Germinal center (tissue), 1 donor: ENCODE results near the gene HHATL.
A peak's percentile ranks its signal among the peaks of the same experiment; 100 is the strongest.

Source experiments
- DNase-seq: peaks from one replicate; pipeline ENCODE4 v3.0.0; 2012; ENCODE audit warnings: mixed read lengths, low spot score

Gene HHATL

DNA sequence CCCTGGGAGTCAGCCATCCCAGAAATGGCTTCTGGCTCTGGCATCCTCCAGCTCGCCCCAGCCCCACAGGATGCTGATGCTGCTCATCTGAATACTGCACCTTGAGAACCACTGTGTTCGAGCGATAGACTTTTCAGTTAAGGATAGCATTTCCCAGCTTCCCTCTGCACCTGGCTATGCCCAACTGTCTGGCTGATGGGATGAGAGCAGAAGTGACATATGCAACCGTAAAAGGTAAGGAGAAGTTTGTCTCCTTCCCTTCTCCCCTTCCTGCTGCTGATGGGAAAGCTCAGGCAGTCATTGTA is 9.7 kb upstream of the HHATL start:
- no peak for DNase-seq

DNA sequence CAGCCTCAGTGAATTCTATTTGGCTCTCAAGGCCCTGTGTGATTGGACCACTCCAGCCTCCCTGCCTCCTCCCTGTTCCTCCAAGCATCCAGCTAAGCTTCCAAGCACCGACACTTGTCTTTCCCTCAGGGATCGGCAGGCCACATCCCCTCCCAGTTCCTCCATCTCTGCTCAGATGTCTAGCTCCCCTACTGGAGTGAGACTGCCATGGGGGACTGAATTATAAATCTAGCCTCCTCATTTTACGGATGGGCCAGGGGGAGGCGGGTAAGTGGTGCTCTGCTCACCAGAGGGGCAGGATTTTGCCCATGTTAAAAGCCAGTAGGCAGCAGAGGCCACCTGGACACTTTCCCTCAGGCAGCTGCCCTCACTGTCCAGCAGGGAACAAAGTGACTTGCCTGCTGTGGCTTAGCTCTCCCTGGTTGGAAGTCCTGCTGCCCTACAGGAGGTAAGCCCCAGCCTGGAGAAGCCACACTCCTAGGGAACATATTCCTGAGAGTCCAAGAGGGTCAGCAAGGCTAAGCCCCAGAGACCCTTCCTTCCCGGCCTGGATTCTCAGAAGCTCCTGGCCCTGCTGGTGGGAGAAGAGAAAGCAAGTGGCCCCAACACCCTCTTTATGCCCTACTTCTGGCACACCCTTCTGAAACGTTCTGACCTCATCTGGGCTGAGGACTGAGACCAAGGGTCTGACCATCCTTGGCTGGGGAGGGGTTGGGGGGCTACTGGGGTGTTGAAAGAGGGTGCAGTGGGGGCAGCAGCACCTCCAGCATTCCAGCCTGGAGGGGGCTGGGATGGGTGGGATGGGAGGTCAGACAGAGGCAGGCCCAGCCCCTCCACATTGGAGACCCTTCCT is 9.1 kb upstream of the HHATL start:
- DNase-seq, result no peak

DNA sequence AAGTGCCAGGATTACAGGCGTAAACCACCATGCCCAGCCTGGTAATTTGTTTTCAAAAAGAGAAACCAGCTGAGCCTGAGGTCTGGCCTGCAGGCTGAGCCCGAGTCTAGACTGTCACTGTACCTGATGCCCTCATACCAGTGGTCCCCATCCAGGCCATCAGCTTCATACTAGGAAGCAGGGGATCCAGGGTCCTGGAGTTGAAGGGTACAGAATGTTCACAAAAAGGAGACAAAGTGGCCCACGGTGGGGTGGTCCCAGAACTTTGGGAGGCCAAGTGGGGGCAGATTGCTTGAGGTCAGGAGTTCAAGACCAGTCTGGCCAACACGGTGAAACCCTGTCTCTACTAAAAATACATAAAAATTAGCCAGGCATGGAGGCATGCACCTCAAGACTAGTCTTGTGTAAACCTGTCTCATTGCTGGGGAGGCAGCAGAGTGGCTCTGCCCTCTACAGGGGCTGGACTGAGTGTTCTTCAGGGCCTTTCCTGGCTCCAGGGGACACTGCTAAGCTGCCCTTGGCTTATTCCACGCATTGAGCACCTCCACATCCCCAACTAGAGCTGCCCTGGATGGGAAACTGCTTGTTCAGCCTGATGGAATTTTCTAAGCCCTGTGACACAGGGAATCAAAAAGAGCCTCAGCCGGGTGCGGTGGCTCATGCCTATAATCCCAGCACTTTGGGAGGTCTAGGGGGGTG is 7.9 kb upstream of the HHATL start:
- no peak for DNase-seq

DNA sequence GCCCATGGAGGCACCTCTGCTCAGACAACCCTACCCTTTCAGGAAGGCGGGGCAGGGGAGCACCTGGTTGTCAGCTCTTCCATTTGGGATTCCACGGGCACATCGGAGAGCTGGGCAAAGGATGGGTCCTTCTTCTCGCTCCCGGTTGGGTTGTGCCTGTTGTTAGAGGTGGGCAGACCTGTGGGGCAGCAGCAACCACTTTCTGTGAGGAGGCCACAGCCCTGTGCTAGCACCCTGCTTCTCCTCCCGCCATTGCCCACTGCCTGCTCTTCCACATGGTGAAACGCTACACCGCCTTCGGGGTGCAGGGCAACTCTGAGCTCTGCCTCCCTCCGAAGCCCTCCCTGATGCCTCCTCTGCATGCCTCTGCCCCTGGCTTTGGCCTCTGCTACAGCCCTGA is 7.0 kb upstream of the HHATL start:
- DNase-seq, result no peak

DNA sequence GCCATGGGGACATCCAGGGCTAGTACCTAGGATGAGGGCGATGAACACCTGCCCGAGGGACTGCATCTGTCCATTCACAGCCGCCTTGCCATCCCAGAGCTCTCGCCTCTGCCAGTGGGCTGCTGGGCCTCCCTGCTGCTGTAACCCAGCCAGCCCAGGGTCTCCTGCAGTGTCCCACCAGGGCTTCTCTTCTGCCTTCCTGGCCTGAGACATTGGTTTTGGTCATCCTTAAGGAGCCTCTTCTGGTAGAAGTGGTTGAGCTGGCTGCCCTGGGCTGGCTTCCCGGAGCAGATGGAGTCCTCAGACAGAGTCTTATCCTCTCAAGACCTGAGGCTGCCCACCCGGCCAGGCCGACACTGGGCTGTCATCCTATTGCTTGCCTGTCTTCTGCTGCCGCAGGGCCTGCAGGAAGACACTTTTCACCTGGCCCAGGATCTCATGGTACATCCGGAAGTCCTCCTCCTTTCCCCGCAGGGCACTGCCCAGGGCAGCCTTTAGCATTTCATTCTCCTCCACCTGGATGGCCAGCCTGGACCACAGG is 6.1 kb upstream of the HHATL start:
- no peak for DNase-seq

DNA sequence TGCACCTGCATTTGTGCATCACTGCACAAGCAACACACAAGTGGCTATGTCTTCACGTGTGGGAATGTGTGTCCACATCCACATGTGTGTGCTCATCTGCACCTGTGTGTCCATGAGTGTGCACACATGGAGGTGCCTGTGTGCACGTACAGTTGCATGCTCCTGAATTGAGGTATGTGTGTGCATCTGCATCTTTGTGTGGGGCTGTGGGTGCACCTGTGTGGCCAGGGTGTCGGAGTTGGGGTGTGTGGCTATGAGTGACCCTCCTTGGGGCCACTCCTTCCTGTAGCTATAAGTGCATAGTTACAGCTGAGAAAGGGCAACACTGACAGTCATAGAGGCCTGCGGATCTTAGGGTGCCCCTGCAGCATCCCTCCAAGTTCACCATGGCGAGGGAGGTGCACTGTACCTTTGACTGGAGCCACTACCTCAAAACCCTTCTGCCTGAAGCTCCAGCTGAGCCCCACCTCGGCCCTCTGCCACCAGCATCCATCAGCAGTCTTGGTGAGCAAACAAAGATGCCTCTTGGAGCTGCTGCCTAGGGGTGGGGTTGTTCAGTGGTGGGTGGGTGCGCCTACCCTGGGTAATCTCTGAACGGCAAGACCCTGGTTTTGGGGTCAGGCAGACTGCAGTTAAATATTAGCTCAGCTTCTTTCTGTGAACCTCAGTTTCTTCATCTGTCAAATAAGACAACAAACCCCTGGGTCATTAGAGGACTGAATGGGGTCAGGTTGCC is 5.2 kb upstream of the HHATL start:
- no peak for DNase-seq

DNA sequence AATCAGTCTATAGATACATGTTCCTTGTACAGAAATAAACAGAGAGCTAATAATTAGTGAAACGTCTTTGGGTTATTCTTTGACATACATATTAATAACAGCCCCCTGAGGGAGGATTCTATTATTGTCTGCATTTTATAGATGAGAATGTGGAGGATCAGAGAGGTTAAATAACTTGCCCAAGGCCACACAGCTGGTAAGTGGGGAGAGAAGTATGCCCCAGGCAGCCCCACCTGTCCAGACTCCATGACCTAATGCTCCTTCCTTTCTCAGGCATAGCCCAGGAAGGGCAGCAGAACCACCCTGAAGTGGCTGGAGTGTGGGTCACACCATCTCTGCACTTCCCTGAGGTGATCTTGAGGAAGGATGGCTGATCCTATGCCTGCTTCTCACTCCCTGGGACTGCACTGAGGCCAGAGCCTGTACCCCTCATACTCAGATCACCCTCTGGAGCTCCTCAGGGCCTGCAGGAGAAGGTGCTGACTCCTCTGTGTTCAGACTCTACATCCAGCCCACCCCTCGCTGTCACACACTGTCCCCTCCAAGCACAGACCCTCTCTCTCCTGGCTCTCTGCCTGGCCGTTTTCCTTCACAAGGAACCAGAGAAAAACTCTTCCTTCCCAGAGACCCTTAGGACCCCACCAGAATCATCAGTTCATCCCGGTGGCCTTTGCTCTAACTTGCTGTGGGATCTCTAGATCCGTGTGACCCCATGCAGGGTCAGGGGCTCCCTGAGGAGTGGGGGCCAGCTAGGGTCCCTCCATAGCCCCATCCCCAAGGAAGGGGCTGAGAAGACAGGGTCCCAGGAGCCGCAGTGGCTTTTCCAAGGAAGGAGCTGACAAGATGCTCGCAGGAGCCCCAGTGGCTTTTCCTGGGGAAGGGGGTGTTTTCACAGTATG is 4.4 kb upstream of the HHATL start:
- no peak for DNase-seq

DNA sequence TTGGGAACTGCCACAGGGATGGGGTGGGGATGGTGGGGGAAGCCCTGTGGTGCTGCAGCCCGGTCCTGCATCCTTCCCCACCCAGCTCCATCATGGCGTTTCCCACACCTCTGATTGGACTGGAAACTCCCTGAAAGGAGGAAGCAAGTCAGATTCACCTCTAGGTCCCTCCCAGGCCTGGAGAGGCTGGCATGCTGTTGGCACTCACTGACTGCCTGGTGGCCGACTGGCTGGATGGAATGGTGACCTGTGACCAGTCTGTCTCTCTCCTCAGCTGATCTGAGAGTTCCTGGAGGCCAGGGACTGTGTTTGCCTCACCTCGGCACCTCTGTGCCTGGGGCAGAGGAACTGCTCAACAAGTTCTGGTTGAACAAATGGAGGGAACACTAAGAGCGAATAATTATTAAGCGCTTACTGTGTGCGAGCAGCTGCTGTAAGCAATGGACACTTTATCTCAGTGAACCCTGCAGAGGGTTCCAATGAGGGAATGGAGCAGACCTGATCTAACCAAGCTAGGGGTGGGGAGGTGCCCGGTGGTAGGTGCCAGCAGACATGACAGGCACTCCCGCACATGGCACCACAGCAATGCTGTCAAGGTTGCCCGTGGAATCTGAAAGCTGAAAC is 3.5 kb upstream of the HHATL start:
- DNase-seq, result no peak

DNA sequence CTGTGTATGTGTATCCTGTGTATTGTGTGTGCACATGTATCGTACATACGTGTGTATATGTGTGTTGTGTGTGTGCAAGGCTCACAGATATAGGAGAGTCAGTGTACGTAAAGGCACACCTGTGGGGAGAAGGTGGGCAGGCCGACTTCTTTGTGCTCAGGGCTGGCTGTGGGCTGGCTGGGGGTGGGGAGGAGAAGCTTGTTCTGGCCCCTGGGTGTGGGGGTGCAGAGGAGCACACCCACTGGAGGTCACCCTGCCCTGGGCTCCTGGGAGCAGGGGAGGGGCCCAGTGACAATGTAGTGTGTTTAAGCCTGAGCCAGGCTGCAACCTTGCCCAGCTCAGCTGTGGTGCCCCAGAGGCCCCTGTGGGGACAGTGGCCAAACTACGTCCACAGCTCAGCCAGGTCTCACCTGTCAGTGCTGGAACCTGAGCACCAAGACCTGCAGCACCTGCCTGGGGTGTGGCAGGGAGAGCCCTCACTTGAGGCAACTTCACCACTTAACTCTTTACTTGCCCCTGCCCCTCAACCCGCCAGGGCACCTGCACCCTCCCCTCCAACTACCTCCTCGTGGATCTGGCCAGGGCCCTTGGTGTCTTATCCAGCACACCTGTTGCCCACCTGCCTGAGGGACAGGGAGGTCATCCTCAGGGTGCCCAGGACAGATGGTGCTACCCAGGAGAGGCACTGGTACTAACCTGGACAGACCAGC is 2.6 kb upstream of the HHATL start:
- DNase-seq, result no peak

DNA sequence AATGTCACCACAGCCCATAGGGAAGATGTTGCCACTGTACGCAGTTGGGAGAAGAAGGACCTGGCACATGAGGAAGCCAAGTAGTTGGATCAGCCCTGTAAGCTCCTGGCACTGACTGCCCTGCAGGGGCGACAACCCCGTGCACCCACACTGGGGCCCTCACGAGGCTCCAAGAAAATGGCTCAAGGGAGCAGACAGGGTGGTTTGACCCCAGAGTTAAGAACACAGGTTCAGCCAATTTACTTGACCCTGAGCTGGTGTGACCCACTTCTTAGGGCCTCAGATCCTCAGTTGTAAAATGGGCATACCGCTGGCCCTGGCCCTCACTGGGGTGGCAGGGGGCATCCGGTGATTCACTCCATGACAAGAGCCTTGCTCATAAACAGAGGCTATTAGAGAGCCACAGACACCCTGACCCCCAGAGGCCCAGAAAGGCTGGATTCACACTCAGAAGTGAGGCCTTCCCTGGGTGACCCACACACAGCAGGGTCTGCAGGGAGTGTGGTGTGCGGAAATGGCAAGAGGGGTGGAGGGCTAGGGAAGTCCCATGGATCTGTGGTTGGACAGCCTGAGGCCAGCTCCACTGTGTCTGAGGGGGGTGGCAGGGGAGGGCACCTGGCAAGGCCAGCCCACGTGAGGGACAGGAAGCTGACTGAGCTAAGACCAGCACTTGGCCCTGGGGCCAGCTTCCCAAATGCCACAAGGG is 1.7 kb upstream of the HHATL start:
- no peak for DNase-seq

DNA sequence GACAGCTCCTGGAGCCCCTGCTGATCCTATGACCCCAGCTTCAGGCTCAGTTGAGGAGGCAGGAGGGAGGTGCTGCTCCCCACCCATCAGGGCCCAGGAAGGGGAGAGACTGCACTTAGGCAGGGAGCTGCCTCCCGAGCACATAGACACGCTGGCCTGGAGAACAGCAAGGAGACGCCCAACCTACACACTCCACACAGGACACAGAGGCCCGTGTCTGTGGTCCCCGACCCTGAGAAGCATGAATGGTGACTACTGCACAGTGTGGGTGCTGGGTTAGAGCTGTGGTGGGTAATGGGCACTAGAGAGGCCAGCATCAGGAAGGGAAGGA is 1.1 kb upstream of the HHATL start:
- no peak for DNase-seq

DNA sequence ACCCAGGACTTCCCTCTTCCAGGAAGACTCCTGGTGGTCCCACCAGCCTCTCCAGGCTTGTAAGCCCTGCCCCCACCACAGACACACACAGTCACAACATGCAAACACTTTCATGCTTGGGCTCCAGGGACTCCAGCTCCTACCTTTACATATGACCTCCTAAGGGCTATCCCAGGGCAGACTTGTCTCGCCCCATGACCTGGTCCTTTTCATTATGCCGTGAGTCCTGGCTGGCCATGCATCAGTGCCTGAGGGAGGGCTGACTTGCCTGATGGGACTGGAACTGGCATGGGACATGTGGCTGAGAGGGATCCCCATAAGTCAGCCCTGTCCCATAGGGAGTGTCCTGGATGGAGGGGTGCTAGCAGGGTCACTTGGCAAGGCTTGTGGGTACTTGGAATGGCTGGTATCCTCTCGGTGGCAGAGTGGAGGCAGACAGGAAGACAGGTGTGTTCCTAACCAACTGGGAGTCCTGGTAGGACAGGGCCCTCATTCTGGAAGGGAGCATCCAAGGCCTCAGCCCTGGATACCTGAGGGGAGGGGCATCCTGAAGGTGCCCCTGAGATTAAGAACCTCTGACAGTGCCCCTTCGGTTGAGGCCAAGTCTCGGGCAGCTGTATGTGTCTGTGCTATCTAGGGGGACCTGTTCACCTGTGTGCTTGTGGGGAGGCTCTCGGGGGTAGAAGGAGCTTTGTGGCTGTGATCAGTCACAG is 540 bp upstream of the HHATL start:
- no peak for DNase-seq

DNA sequence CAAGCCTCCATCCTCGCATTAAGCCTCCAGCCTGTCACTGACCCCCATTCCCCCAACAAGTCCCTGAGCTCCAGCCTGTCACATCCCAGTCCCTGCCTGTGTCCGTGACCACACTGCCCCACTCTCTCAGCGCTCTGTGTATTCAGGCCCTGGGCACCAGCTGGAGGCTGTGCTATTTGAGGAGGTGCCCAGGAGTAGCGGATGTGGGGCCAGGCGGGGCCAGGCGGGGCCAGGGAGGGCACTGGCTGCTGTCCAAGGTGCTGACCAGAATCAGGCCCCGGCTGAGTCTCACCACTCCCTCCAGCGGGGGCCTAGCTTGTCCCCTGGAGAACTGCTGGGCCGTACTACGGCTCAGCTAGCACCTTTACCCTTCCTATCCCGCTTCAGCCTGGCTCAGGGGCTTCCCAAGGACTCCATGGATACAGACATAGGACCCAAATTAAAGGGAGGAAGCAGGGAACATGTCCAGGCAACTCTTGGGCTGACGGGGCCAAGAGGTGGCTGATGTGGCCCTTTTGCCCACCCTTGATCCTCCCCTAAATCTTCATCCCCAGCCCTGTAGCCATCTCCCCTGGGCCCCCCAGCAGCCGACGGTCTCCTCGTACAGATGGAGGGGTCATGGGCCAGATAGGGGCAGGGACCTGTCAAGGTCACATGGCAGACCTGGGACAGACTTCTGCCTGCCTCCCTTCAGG is 1.1 kb downstream of the HHATL start:
- DNase-seq, result peak; percentile 79

DNA sequence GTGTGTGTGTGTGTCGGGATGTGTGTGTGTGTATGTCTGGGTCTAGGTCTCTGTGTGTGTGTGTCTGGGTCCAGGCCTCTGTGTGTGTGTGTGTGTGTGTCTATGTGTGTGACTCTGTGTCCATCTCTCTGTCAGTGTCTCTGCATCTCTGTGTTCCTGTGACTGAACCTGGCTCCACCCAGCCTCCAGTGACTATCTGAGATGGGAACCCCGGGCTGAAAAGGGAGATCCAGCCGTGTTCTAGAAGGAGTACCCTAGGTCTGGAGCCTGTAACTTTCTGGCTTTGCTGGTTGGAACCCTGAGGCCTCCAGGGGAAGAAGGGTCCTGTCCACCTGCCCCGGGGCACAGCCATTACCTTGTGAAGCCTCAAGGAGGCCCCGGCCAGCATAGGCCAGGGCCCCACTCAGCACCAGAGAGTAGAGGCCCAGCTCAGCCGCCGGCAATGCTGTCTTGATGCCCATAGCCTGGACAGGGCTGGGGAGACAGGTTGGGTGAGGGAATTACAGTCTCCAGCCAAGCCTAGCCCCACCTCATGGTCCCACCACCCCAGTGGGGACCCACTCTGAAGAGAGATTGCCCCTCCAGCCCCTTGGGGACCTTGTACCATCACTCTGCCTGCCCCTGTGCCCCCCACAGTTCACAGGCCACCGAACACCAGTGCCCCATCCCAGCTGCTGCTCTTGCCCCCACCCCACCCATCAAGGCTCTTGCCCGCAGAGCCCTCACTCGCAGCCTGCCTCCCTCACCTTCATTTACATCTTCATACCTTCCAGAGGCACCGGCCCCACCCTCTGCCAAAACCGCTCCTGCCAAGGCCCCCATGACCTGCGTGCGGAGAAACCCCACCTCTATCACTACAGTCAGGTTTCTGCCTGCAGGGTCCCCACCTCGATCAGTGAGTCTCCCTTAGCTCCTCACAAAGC is 2.0 kb downstream of the HHATL start:
- DNase-seq, result no peak

DNA sequence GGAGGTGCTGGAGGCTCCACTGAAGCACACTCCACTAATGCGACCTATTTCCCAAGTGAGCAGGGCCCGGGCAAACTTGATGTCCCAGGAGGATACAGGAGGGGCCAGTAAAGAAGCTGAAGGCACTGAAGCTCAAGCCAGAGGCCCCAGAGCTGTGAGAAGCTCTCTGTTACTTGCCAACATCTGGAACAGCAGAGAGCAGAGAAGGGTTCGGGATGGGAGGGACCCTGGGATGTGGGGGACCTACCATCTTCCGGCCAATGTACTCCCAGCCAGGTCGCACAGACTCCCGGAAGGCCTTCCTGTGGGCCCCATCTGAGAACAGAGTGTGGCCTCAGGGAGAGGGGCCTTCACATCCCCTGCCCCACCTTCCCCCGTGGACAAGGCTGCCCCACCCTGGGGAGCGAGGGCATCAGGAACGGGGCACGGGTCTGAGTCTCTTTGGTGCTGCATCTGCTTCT is 3.1 kb downstream of the HHATL start:
- no peak for DNase-seq

DNA sequence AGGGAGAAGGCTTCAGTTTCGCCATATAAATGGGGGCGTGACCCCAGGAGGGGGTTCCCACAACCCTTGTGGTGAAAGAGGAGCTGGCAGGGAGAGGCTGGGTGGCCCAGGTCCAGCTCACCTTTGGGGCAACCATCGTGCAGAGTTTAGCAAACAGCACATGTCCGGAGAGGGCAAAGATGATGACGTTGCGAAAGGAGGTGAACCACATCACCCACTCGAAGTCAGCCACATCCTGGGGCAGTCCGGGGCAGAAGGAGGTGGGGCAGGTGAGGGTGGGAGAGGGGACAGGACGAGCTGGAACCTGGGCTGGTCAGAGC is 3.7 kb downstream of the HHATL start:
- DNase-seq, result no peak

DNA sequence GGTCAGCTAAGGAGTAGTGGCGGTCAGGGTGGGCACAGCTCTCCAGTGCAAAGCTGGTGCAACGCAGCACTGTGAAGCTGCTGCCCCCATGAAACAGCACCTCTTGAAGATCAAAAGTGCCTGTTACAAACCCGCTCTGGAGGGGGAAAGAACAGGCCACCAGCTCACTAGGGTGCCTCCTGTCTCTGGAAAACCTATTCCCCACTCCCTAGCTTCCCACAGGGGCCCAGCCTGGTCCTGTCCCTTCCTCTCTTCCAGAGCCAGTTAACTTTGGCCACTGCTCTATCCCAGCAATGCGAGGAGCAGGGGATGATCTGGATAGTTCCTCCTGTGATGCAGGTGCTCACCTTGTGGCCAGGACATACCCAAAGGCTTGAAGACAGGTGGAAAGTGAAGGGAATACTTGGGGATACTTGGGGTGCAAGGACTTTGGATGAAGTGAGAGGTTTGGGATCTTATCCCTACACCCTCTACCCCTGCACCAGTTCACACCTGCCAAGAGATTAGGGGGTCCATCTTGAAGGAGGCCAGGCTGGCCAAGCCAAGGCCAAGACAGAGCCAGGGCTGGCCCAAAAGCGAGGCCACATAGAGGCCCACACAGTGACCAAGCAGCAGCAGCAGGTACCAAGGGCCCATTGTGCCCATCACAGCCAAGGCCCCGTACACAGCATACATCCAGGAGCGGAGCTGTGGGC is 4.2 kb downstream of the HHATL start:
- no peak for DNase-seq
